ENCODE measurements around the gene MYBBP1A.

Gene MYBBP1A

GRCh38 chr17:4508207-4508606, 47.0 kb downstream of the MYBBP1A start:
- H2BK120ac ChIP-seq (ENCODE audit: low read depth, low read length): no peak overlapping the region
- no peak overlapping the region for H2BK12ac ChIP-seq (ENCODE audit: low read length in 2 of 2)
- no peak overlapping the region for H3K27ac ChIP-seq (ENCODE audit: low read length, poor library complexity, severe bottlenecking)
- no peak for DNase-seq
- peaks cover 0 to 31% of the 10 kb centered on the region in 2 experiments for H3K36me3 ChIP-seq (ENCODE audit: control insufficient read depth in 1 of 2, insufficient read depth in 2 of 2, low read depth in 1 of 2, low read length in 2 of 2)
- H3K4me2 ChIP-seq (ENCODE audit: low read length, poor library complexity, severe bottlenecking): no peak overlapping the region
- no peak overlapping the region for H2BK5ac ChIP-seq (ENCODE audit: low read depth, low read length, poor library complexity, severe bottlenecking)
- H3K4me1 ChIP-seq (ENCODE audit: control insufficient read depth, insufficient read depth, low read depth, low read length): peaks cover 11% of the 10 kb centered on the region
- no peaks in the 10 kb centered on the region for H3K9me3 ChIP-seq (ENCODE audit: control insufficient read depth, low read length)
- H3K14ac ChIP-seq (ENCODE audit: low read length in 2 of 2): no peak overlapping the region
- no peak overlapping the region for H4K8ac ChIP-seq (ENCODE audit: low read length)
- no peak overlapping the region for H3K9ac ChIP-seq (ENCODE audit: low read length)
- no peak overlapping the region for H2AFZ ChIP-seq (ENCODE audit: low read depth, low read length)
- no peak overlapping the region for H3K23ac ChIP-seq (ENCODE audit: low read length in 2 of 2)
- H3K27me3 ChIP-seq (ENCODE audit: control insufficient read depth in 1 of 2, insufficient read depth in 1 of 2, low read length in 2 of 2): peaks cover 36 to 72% of the 10 kb centered on the region in 2 experiments
- H3K18ac ChIP-seq (ENCODE audit: low read depth in 1 of 2, low read length in 2 of 2): no peak overlapping the region
- no peak overlapping the region for H4K91ac ChIP-seq (ENCODE audit: low read length)
- no peak overlapping the region for H2BK15ac ChIP-seq (ENCODE audit: low read depth, poor library complexity, severe bottlenecking)
- H3K4ac ChIP-seq (ENCODE audit: low read depth in 1 of 2, low read length in 2 of 2): no peak overlapping the region
- H2AK5ac ChIP-seq (ENCODE audit: low read length, severe bottlenecking): no peak overlapping the region
- H3K79me1 ChIP-seq (replicated peaks; ENCODE audit: low read length, poor library complexity, severe bottlenecking): peaks cover 2% of the 10 kb centered on the region
- 94% methylated on average over 3 of the region's 3 CpGs for WGBS
- no peak overlapping the region for H3K4me3 ChIP-seq (ENCODE audit: insufficient read depth in 1 of 2, low read depth in 1 of 2, low read length in 2 of 2)

GRCh38 chr17:4507361-4508111, 47.6 kb downstream of the MYBBP1A start:
- Histone ChIP-seq H4K8ac (ENCODE audit: low read length) (no peak overlapping the region), H2BK15ac (ENCODE audit: low read depth, poor library complexity, severe bottlenecking) (no peak overlapping the region), H3K79me1 (replicated peaks; ENCODE audit: low read length, poor library complexity, severe bottlenecking) (peaks cover 2% of the 10 kb centered on the region), H3K27me3 (ENCODE audit: control insufficient read depth in 1 of 2, insufficient read depth in 1 of 2, low read length in 2 of 2) (peaks cover 41 to 78% of the 10 kb centered on the region in 2 experiments), H3K9me3 (ENCODE audit: control insufficient read depth, low read length) (no peaks in the 10 kb centered on the region), H3K23ac (ENCODE audit: low read length in 2 of 2) (no peak overlapping the region), H3K4ac (ENCODE audit: low read depth in 1 of 2, low read length in 2 of 2) (no peak overlapping the region), H2AFZ (ENCODE audit: low read depth, low read length) (no peak overlapping the region), H3K4me1 (ENCODE audit: control insufficient read depth, insufficient read depth, low read depth, low read length) (peaks cover 10% of the 10 kb centered on the region), H3K9ac (ENCODE audit: low read length) (no peak overlapping the region), H3K4me2 (ENCODE audit: low read length, poor library complexity, severe bottlenecking) (no peak overlapping the region), H3K18ac (ENCODE audit: low read depth in 1 of 2, low read length in 2 of 2) (no peak overlapping the region), H2BK5ac (ENCODE audit: low read depth, low read length, poor library complexity, severe bottlenecking) (no peak overlapping the region), H2BK120ac (ENCODE audit: low read depth, low read length) (no peak overlapping the region), H4K91ac (ENCODE audit: low read length) (no peak overlapping the region), H2AK5ac (ENCODE audit: low read length, severe bottlenecking) (no peak overlapping the region), H3K36me3 (ENCODE audit: control insufficient read depth in 1 of 2, insufficient read depth in 2 of 2, low read depth in 1 of 2, low read length in 2 of 2) (peaks cover 0 to 34% of the 10 kb centered on the region in 2 experiments), H3K27ac (ENCODE audit: low read length, poor library complexity, severe bottlenecking) (no peak overlapping the region), H2BK12ac (ENCODE audit: low read length in 2 of 2) (no peak overlapping the region), H3K4me3 (ENCODE audit: insufficient read depth in 1 of 2, low read depth in 1 of 2, low read length in 2 of 2) (no peak overlapping the region), H3K14ac (ENCODE audit: low read length in 2 of 2) (no peak overlapping the region)
- DNase-seq: no peak
- 84% methylated on average over 8 of the region's 8 CpGs for WGBS

- H3K9ac ChIP-seq (ENCODE audit: low read length): no peak overlapping the region
Measured at GRCh38 chr17:4506892-4507291, 48.3 kb downstream of the MYBBP1A start.

GRCh38 chr17:4506175-4506813, 48.9 kb downstream of the MYBBP1A start:
- no peak overlapping the region for H2AK5ac ChIP-seq (ENCODE audit: low read length, severe bottlenecking)
- no peak for DNase-seq
- no peak overlapping the region for H3K18ac ChIP-seq (ENCODE audit: low read depth in 1 of 2, low read length in 2 of 2)
- H2BK12ac ChIP-seq (ENCODE audit: low read length in 2 of 2): no peak overlapping the region
- H3K4me1 ChIP-seq (ENCODE audit: control insufficient read depth, insufficient read depth, low read depth, low read length): peaks cover 10% of the 10 kb centered on the region
- H3K79me1 ChIP-seq (replicated peaks; ENCODE audit: low read length, poor library complexity, severe bottlenecking): no peaks in the 10 kb centered on the region
- no peaks in the 10 kb centered on the region for H3K9me3 ChIP-seq (ENCODE audit: control insufficient read depth, low read length)
- H3K4me2 ChIP-seq (ENCODE audit: low read length, poor library complexity, severe bottlenecking): no peak overlapping the region
- no peak overlapping the region for H2BK5ac ChIP-seq (ENCODE audit: low read depth, low read length, poor library complexity, severe bottlenecking)
- peaks cover 40 to 80% of the 10 kb centered on the region in 2 experiments for H3K27me3 ChIP-seq (ENCODE audit: control insufficient read depth in 1 of 2, insufficient read depth in 1 of 2, low read length in 2 of 2)
- H3K4ac ChIP-seq (ENCODE audit: low read depth in 1 of 2, low read length in 2 of 2): no peak overlapping the region
- H3K4me3 ChIP-seq (ENCODE audit: insufficient read depth in 1 of 2, low read depth in 1 of 2, low read length in 2 of 2): no peak overlapping the region
- peaks cover 0 to 30% of the 10 kb centered on the region in 2 experiments for H3K36me3 ChIP-seq (ENCODE audit: control insufficient read depth in 1 of 2, insufficient read depth in 2 of 2, low read depth in 1 of 2, low read length in 2 of 2)
- no peak overlapping the region for H3K9ac ChIP-seq (ENCODE audit: low read length)
- H2AFZ ChIP-seq (ENCODE audit: low read depth, low read length): no peak overlapping the region
- H4K8ac ChIP-seq (ENCODE audit: low read length): no peak overlapping the region
- no peak overlapping the region for H4K91ac ChIP-seq (ENCODE audit: low read length)
- 69% methylated on average over 8 of the region's 13 CpGs for WGBS
- H3K27ac ChIP-seq (ENCODE audit: low read length, poor library complexity, severe bottlenecking): no peak overlapping the region
- no peak overlapping the region for H3K14ac ChIP-seq (ENCODE audit: low read length in 2 of 2)
- H2BK120ac ChIP-seq (ENCODE audit: low read depth, low read length): no peak overlapping the region
- H2BK15ac ChIP-seq (ENCODE audit: low read depth, poor library complexity, severe bottlenecking): no peak overlapping the region
- H3K23ac ChIP-seq (ENCODE audit: low read length in 2 of 2): no peak overlapping the region

More at GRCh38 chr17:4506892-4507291, 48.3 kb downstream of the MYBBP1A start:
- Histone ChIP-seq H3K14ac (ENCODE audit: low read length in 2 of 2) (no peak overlapping the region), H3K23ac (ENCODE audit: low read length in 2 of 2) (no peak overlapping the region), H3K4me3 (ENCODE audit: insufficient read depth in 1 of 2, low read depth in 1 of 2, low read length in 2 of 2) (no peak overlapping the region), H3K36me3 (ENCODE audit: control insufficient read depth in 1 of 2, insufficient read depth in 2 of 2, low read depth in 1 of 2, low read length in 2 of 2) (peaks cover 0 to 30% of the 10 kb centered on the region in 2 experiments), H2AK5ac (ENCODE audit: low read length, severe bottlenecking) (no peak overlapping the region), H2BK12ac (ENCODE audit: low read length in 2 of 2) (no peak overlapping the region), H3K4ac (ENCODE audit: low read depth in 1 of 2, low read length in 2 of 2) (no peak overlapping the region), H2BK120ac (ENCODE audit: low read depth, low read length) (no peak overlapping the region), H3K79me1 (replicated peaks; ENCODE audit: low read length, poor library complexity, severe bottlenecking) (peaks cover 2% of the 10 kb centered on the region), H2BK15ac (ENCODE audit: low read depth, poor library complexity, severe bottlenecking) (no peak overlapping the region), H3K18ac (ENCODE audit: low read depth in 1 of 2, low read length in 2 of 2) (no peak overlapping the region), H4K8ac (ENCODE audit: low read length) (no peak overlapping the region), H3K27me3 (ENCODE audit: control insufficient read depth in 1 of 2, insufficient read depth in 1 of 2, low read length in 2 of 2) (peaks cover 37 to 80% of the 10 kb centered on the region in 2 experiments), H4K91ac (ENCODE audit: low read length) (peak overlapping the region; percentile 31), H2BK5ac (ENCODE audit: low read depth, low read length, poor library complexity, severe bottlenecking) (no peak overlapping the region), H3K4me2 (ENCODE audit: low read length, poor library complexity, severe bottlenecking) (no peak overlapping the region), H2AFZ (ENCODE audit: low read depth, low read length) (no peak overlapping the region), H3K27ac (ENCODE audit: low read length, poor library complexity, severe bottlenecking) (no peak overlapping the region), H3K4me1 (ENCODE audit: control insufficient read depth, insufficient read depth, low read depth, low read length) (peaks cover 8% of the 10 kb centered on the region), H3K9me3 (ENCODE audit: control insufficient read depth, low read length) (no peaks in the 10 kb centered on the region)
- DNase-seq: no peak
- 79% methylated on average over 8 of the region's 8 CpGs for WGBS
